ENCODE data around the gene IL17B. TPM values are rescaled to one million over a fixed set of nuclear protein-coding genes. Genes with fewer than 3 reads are reported as not detected.

The IL17B gene
- total RNA-seq, 4 donors from 2014 or later = not detected

DNA sequence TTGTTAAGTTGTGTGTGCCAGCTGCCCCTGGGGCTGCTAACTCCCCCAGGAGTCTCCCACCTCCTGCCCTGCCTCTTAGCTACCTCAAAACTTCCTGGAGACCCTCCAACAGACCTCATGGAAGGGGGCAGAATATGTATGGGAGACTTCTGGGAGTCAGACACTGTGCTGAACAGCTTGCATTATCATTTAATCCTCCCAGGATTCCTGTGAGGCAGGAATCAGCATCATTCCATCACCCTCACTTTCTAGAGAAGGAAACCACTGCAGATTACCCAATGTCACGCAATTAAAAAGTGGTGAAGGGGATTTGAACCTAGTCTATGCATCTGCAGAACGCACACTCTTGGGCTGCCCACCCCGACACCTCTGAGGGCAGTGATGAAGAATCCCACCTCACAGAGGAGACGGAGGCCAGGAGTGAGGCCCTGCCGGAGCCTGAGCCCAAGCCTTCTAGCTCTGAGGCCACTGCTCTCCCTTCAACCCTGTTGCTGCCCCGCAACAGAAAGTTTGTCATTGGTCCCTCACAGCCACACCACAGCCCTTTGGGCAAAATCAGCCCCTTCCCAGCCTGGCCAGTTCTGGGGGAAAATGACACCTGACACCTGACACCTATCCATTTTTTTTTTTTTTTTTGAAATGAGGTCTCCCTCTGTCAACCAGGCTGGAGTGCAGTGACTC, 30.3 kb upstream of the IL17B start:
- Histone ChIP-seq H3K4me1 (no peaks in the 10 kb centered on the region), H3K4me3 (peak overlapping the region; percentile 32 to 55 (median 43)), H3K27me3 (no peaks in the 10 kb centered on the region), H3K9me3 (no peaks in the 10 kb centered on the region), H3K36me3 (peaks cover 0 to 6% (median 0%) of the 10 kb centered on the region in 3 donors), H3K27ac (peak overlapping the region; percentile 67 to 90 (median 79))
- TF ChIP-seq, protein P1, sequence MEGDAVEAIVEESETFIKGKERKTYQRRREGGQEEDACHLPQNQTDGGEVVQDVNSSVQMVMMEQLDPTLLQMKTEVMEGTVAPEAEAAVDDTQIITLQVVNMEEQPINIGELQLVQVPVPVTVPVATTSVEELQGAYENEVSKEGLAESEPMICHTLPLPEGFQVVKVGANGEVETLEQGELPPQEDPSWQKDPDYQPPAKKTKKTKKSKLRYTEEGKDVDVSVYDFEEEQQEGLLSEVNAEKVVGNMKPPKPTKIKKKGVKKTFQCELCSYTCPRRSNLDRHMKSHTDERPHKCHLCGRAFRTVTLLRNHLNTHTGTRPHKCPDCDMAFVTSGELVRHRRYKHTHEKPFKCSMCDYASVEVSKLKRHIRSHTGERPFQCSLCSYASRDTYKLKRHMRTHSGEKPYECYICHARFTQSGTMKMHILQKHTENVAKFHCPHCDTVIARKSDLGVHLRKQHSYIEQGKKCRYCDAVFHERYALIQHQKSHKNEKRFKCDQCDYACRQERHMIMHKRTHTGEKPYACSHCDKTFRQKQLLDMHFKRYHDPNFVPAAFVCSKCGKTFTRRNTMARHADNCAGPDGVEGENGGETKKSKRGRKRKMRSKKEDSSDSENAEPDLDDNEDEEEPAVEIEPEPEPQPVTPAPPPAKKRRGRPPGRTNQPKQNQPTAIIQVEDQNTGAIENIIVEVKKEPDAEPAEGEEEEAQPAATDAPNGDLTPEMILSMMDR (IDR thresholded peaks at IDR 0.05) = no peak
- no peak for TF ChIP-seq POLR2A (IDR thresholded peaks at IDR 0.05)
- no peak for DNase-seq

DNA sequence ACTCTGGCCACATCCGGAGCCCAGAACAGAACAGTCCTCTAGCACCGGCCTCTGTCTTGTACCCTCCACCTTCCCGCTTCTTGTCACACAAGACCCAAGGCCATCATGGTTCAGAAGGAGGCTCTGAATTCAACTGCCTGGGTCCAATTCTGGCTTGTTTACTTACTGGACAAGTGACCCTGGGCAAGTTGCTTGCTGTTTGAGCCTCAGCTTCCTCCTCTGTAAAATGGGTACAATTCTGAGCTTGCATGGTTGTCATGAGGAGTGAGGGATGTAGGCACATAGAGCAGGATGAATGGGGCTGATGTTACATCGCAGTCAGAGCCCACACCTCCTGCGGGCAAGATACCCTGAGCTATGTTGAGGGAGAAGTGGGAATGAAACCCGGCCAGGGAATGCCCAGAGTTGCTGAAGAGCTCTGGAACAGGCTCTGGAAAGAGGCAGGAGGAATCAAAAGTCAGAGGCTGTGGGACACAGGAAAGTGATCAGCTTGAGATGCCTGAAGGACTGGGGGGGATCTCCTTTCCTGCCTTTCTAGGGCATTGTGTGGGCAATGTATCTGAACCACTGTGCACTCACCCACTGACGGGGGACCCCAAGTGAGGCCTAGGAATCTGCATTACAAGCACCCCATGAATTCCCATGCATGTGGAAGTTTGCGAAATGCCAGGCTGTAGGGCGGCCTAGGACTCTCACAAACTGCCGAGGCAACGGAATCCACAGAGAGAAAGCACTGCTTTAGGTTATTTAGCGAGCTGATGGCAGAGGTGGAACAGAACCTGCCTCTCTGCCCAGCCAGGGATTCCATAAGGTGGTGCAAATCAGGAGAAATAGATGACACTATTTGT, 29.4 kb upstream of the IL17B start:
- H3K36me3 ChIP-seq = peaks cover 0 to 6% (median 0%) of the 10 kb centered on the region in 3 donors
- H3K4me1 ChIP-seq = no peaks in the 10 kb centered on the region
- no peaks in the 10 kb centered on the region for H3K9me3 ChIP-seq
- no peak for DNase-seq
- no peaks in the 10 kb centered on the region for H3K27me3 ChIP-seq
- H3K27ac ChIP-seq = peak overlapping the region; percentile 67 to 90 (median 79)
- H3K4me3 ChIP-seq = peak overlapping the region; percentile 32 to 55 (median 43)
- TF ChIP-seq, protein P1 (IDR thresholded peaks at IDR 0.05) = no peak
- TF ChIP-seq POLR2A (IDR thresholded peaks at IDR 0.05) = no peak

DNA sequence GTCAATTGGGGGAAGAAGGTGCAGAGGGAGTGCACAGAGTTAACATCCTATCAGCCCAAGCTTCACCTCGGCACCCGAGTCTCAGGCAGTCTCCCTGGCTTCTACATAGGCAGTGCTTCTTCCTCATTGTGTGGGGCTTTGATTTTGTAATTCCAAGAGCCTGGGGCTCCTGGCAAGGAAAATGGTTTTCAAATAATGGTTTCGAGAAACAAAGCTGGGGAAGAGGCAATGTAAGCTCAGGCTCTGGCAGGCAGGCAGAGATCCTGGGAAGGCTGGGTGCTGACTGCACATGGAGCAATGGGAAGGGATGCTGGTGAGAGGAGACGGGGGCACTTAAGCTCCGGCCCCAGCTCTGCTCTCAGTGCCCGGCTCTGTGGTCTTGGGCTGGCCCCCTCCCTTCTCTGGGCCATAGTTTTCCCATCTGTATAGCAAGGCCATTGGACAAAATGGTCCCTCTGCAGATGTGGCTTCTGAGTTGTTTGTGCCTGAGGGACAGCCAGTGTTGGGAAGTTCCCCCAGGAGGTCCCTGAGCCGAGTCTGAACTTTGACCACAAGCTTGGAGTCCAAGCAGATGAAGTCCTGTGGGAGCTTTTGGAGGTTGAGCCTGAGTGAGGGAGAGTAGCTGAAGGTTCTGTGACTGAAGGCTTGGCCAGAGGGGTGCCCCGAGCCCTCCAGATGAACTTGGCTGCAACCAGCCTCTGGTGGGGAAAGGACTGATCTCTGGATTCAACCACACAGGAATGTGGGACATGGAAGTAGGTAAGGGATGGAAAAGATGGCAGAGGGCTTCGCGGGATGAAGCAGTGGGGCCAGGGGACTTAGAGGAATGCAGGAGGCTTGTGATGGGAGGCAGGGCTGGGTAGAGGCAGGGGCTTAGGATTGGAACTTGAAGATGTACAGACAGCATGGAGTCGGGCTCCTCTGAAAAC, 28.5 kb upstream of the IL17B start:
- DNase-seq = no peak
- H3K4me3 ChIP-seq = peak overlapping the region; percentile 32 to 55 (median 43)
- H3K27ac ChIP-seq = peak overlapping the region; percentile 67 to 90 (median 79)
- H3K36me3 ChIP-seq = peaks cover 0 to 6% (median 0%) of the 10 kb centered on the region in 3 donors
- H3K27me3 ChIP-seq = no peaks in the 10 kb centered on the region
- H3K9me3 ChIP-seq = no peaks in the 10 kb centered on the region
- TF ChIP-seq, protein P1 (IDR thresholded peaks at IDR 0.05) = no peak
- no peak for TF ChIP-seq POLR2A (IDR thresholded peaks at IDR 0.05)
- H3K4me1 ChIP-seq = no peaks in the 10 kb centered on the region

DNA sequence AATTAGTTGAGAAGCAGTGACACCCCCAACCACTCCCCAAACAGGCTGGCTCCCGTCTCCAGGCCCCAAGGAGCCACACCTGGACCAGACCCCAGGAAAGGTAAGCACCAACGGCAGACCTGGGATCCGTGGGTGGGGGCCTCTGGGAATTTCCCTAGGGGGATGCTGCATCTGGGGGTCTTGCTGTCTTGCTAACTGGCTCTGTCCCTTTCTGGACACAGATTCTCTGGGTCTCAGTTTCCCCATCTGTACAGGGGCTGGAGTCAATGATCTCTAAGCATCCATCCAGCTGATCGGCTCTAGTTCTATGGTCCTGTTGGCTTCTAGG, 27.9 kb upstream of the IL17B start:
- TF ChIP-seq POLR2A (IDR thresholded peaks at IDR 0.05) = no peak
- TF ChIP-seq, protein P1 (IDR thresholded peaks at IDR 0.05) = no peak
- no peaks in the 10 kb centered on the region for H3K9me3 ChIP-seq
- H3K4me3 ChIP-seq = peak overlapping the region; percentile 32 to 55 (median 43)

More for the DNA sequence above, 27.9 kb upstream of the IL17B start:
- peak overlapping the region; percentile 67 to 90 (median 79) for H3K27ac ChIP-seq
- H3K36me3 ChIP-seq = peaks cover 0 to 6% (median 0%) of the 10 kb centered on the region in 3 donors
- no peaks in the 10 kb centered on the region for H3K4me1 ChIP-seq
- no peak for DNase-seq
- no peaks in the 10 kb centered on the region for H3K27me3 ChIP-seq

All from Peyer's patch (tissue), 4 donors.